ENCODE measurements around the gene KIF9. TPM values are rescaled to one million over a fixed set of nuclear protein-coding genes. Genes with fewer than 3 reads are reported as not detected.

The KIF9 gene
- total RNA-seq, 2 experiments from 2014 or later: 4.5 to 4.9 TPM

DNA sequence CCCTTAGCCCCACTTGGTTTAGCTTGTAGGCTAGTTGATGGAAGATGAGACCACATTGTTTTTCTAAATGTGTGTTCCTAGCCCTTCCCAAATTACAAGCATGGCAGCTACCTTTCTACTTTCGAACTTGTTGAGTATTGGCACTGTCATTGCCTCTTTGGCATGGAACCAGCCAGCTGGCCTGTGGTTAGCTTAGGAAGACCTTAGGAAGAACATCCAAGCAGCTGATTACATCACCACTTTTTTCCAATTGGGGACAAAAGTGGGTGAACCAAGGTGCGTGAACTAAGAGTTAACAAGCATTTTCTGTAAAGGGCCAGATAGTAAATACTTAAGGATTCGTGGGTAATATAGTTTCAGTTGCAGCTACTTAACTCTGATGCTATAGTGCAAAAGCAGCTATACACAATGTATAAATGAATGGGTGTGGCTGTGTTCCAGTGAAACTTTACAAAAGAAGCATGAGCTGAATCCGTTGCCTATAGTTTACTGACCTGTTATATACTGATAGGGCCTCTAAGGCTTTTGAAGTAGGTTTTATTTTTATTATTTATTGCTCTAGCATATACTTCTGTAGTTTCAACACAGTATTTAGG is 8.7 kb upstream of the KIF9 start:
- no peaks in the 10 kb centered on the region for H3K27me3 Mint-ChIP-seq (ENCODE audit: low read depth)

DNA sequence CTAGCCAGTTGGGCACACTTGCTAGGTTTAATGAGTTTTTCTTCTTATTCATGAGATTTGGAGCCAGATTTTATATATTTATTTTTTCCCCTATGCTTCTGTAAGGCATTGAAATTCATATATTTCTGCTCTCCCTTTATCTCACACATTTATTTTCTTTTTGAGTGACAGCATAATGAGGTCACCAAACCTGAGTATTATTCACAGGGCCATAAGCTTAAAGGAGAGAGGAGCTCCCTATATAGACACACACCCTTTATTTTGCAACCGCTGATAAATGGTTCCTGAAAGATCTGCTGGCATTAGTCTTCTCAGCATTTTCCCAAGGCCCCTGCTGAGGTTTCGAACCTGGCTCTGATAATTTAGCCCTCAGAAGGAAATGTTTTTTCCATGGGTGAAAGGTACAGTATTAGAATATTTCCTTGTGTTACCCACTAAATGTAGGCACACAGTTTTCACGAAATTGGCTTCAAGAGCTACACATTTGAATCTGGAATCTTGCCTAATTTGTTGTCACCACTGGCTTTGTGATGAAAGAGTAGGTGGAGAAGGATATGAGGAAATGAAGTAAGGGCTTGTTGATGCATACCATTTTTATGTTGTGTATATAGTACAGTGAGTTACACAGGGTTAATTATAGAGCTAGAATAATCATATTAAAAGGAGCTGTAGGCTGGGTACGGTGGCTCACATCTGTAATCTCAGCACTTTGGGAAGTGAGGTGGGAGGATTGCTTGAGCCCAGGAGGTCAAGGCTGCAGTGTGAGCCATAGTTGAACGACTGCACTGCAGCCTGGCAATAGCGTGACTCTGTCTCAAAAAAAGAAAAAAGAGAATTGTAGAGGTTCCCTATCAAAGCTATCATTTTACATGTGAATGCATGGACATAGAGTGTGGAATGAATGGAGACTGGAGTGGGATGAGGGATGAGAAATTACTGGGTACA is 6.6 kb upstream of the KIF9 start:
- CTCF ChIA-PET: interaction anchor here (0.9 to 1.0 kb wide), 2 partner anchors 8 to 17 kb away, joined by 3 read pairs; no protein-coding TSS in a partner anchor
- intact Hi-C loops (cut with micrococcal nuclease): loop anchor here (10.0 kb wide), 1 partner anchor 496 kb away; the partner anchor contains the start of gene SMARCC1
- H3K4me1 Mint-ChIP-seq (ENCODE audit: low read depth): peaks cover 32% of the 10 kb centered on the region

More for the DNA sequence above, 8.7 kb upstream of the KIF9 start:
- Mint-ChIP-seq H3K4me1 (ENCODE audit: low read depth) (peaks cover 28% of the 10 kb centered on the region), H3K27ac (no peak overlapping the region), H3K4me3 (no peak overlapping the region), H3K36me3 (ENCODE audit: low read depth) (peaks cover 23% of the 10 kb centered on the region), H3K9me3 (no peaks in the 10 kb centered on the region)
- CTCF ChIA-PET: interaction anchor here (0.6 to 1.1 kb wide), 2 partner anchors 8 to 525 kb away, joined by 3 to 4 read pairs; no protein-coding TSS in a partner anchor
- intact Hi-C loops (cut with micrococcal nuclease): no loop called here
- no peak for DNase-seq

DNA sequence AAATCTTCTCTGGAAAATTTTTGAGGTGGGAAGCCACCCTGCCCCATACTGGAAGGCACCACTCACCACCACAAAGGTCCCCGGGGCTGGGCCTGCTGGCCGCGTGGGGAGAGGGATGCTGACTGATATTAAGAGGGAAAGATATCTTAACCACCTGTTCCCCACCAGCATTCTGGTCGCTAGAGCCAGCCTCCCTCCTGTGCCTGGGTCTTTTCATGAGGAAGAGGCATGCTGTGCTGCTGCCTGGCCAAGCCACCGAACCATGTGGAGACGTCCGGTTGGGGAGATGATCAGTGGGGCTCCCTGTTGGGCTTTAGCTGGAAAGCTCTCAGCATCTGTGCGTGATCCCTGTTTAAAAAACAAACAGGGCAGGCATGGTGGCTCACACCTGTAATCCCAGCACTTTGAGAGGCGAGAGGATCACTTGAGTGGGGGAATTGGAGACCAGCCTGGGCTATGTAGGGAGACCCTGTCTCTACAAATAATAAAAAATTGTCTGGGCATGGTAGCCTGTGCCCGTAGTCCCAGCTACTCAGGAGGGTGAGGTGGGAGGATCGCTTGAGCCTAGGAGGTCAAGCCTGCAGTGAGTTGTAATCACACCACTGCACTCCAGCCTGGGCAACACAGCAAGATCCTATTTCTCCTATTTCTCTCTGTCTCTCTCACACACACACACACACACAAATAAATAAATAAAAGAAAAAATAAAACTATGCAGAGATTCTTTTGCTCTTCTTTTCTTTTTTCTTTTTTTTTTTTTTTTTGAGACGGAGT is 1.2 kb upstream of the KIF9 start:
- peaks cover 43% of the 10 kb centered on the region for H3K4me1 Mint-ChIP-seq (ENCODE audit: low read depth)
- CTCF ChIA-PET: interaction anchor here (0.6 to 0.7 kb wide), 2 partner anchors 8 to 79 kb away, joined by 3 to 4 read pairs; no protein-coding TSS in a partner anchor
- no peaks in the 10 kb centered on the region for H3K9me3 Mint-ChIP-seq
- no peaks in the 10 kb centered on the region for H3K27me3 Mint-ChIP-seq (ENCODE audit: low read depth)
- peak overlapping the region; percentile 99 for H3K27ac Mint-ChIP-seq
- peak; percentile 49 for DNase-seq
- peaks cover 12% of the 10 kb centered on the region for H3K36me3 Mint-ChIP-seq (ENCODE audit: low read depth)
- peak overlapping the region; percentile 99 for H3K4me3 Mint-ChIP-seq
- intact Hi-C loops (cut with micrococcal nuclease): loop anchor here (2.0 to 10.0 kb wide), 4 partner anchors 194 to 501 kb away; partner anchors contain the start of genes NBEAL2, SCAP and SMARCC1

More for the DNA sequence above, 6.6 kb upstream of the KIF9 start:
- Mint-ChIP-seq H3K36me3 (ENCODE audit: low read depth) (peaks cover 20% of the 10 kb centered on the region), H3K27ac (no peak overlapping the region), H3K4me3 (no peak overlapping the region), H3K27me3 (ENCODE audit: low read depth) (no peaks in the 10 kb centered on the region), H3K9me3 (no peaks in the 10 kb centered on the region)
- DNase-seq: no peak

DNA sequence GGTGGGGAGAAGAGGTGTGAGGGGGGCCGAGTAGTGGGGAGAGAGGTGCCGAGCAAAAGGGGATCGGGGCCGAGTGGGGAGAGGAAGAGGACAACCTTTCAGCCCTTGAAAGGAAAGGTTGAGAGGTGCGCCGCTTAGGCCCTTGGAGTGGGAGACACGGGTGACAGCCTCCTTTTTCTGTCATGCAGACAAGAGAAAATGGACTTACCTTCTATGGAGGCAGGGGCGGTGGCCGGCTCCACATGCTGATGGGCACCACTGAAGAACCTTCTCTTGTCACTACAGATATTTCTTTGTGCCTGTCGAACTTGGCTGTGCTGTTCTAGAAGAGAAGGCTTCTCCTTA is 566 bp upstream of the KIF9 start:
- intact Hi-C loops (cut with micrococcal nuclease): loop anchor here (2.0 to 10.0 kb wide), 4 partner anchors 194 to 502 kb away; partner anchors contain the start of genes NBEAL2, SCAP and SMARCC1
- peaks cover 42% of the 10 kb centered on the region for H3K4me1 Mint-ChIP-seq (ENCODE audit: low read depth)
- CTCF ChIA-PET: interaction anchor here (0.7 kb wide), 1 partner anchor 9 kb away, joined by 4 read pairs; no protein-coding TSS in a partner anchor
- peaks cover 9% of the 10 kb centered on the region for H3K36me3 Mint-ChIP-seq (ENCODE audit: low read depth)
- H3K4me3 Mint-ChIP-seq: peak overlapping the region; percentile 99
- DNase-seq: peak; percentile 35
- H3K9me3 Mint-ChIP-seq: no peaks in the 10 kb centered on the region
- peak overlapping the region; percentile 99 for H3K27ac Mint-ChIP-seq
- no peaks in the 10 kb centered on the region for H3K27me3 Mint-ChIP-seq (ENCODE audit: low read depth)

DNA sequence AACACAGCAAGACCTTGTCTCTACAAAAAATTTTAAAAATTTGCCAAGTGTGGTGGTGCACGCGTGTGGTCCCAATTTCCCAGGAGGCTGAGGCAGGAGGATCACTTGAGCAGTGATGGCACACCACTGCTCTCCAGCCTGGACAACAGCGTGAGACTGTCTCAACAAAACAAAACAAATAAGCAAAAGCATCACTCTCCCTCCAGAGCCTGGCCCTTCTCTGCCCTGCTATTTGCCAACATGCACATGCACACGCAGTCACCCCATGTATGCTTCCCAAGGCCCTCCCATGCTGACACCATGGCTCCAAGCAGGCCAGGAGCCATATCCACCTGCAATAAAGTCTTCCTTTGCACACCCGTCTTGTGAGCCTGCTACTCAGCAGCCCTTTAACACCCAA is 2.1 kb downstream of the KIF9 start:
- no peak overlapping the region for H3K27ac Mint-ChIP-seq
- H3K4me1 Mint-ChIP-seq (ENCODE audit: low read depth): peaks cover 27% of the 10 kb centered on the region
- no peak overlapping the region for H3K4me3 Mint-ChIP-seq
- H3K36me3 Mint-ChIP-seq (ENCODE audit: low read depth): peaks cover 4% of the 10 kb centered on the region
- CTCF ChIA-PET: interaction anchor here (0.6 to 1.5 kb wide), 2 partner anchors 9 to 45 kb away, joined by 3 read pairs; no protein-coding TSS in a partner anchor
- no peak for DNase-seq
- no peaks in the 10 kb centered on the region for H3K27me3 Mint-ChIP-seq (ENCODE audit: low read depth)
- no peaks in the 10 kb centered on the region for H3K9me3 Mint-ChIP-seq
- intact Hi-C loops (cut with micrococcal nuclease): loop anchor here (5.0 to 10.0 kb wide), 3 partner anchors 197 to 504 kb away; partner anchors contain the start of genes SCAP and SMARCC1

DNA sequence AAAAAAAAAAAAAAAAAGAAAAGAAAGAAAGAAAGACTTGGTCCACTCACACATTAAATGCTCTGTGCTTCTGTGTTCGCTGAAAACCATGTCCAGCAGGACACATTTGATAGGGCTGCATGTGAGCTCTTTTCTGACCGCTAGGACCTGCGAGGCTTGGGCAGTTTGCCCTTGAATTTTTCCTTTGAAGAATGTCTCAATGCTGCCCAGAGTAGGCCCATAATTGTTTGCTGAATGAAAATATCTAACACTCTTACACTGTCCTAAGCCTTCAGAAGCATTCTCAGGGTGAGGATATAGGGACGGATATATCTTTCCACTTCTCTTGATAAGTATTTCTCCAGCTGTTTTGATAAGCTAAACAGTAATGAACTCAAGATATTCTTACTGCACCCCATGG is 6.0 kb downstream of the KIF9 start:
- Mint-ChIP-seq H3K4me1 (ENCODE audit: low read depth) (peaks cover 4% of the 10 kb centered on the region), H3K4me3 (no peak overlapping the region), H3K27ac (no peak overlapping the region), H3K9me3 (no peaks in the 10 kb centered on the region), H3K27me3 (ENCODE audit: low read depth) (no peaks in the 10 kb centered on the region), H3K36me3 (ENCODE audit: low read depth) (no peaks in the 10 kb centered on the region)
- intact Hi-C loops (cut with micrococcal nuclease): no loop called here
- DNase-seq: no peak
- CTCF ChIA-PET: interaction anchor here (0.5 kb wide), 1 partner anchor 1614 kb away, joined by 4 read pairs; no protein-coding TSS in a partner anchor

DNA sequence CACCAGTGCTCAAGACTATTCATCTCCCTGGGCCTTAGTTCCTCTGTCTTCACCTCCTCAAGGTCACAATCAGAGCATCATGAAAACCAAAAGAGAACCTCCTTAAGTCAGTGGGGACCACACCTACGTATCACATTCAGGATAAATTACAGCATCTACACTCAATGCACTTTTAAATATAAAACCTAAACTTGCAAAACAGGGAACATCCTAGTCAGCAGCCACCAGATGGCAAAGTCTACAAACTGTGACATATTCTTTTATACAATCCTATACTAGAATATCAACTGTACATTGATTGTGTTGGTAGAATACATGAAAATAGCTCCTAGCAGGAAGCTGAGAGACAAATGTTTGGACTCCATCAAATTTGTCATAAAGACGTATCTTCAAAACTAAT is 7.9 kb downstream of the KIF9 start:
- H3K4me1 Mint-ChIP-seq (ENCODE audit: low read depth): no peaks in the 10 kb centered on the region
- no peak overlapping the region for H3K27ac Mint-ChIP-seq
- H3K36me3 Mint-ChIP-seq (ENCODE audit: low read depth): no peaks in the 10 kb centered on the region
- H3K27me3 Mint-ChIP-seq (ENCODE audit: low read depth): no peaks in the 10 kb centered on the region
- intact Hi-C loops (cut with micrococcal nuclease): no loop called here
- H3K9me3 Mint-ChIP-seq: no peaks in the 10 kb centered on the region
- CTCF ChIA-PET: interaction anchor here (0.6 kb wide), 1 partner anchor 35 kb away, joined by 3 read pairs; no protein-coding TSS in a partner anchor
- no peak overlapping the region for H3K4me3 Mint-ChIP-seq
- DNase-seq: no peak

DNA sequence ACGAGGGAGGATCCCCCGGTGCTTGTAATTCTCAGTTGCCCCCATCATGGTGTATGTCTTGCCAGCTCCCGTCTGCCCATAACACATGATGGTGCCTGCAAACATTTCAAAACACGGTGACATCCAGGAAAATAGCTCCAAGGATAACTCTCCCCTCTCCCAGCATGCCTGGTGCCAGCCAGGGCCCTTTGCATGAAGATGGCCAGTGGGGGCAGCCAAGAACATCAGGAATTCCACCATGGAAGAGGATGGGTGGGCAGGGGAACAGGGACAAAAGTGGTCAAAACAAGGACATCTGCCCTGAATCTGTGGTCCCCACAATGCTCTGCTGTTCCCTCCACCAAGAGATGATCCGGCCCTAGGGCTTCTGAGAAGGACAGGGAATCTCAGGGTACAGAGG is 9.0 kb downstream of the KIF9 start:
- no peaks in the 10 kb centered on the region for H3K36me3 Mint-ChIP-seq (ENCODE audit: low read depth)
- no peaks in the 10 kb centered on the region for H3K9me3 Mint-ChIP-seq
- DNase-seq: no peak
- H3K27ac Mint-ChIP-seq: no peak overlapping the region
- CTCF ChIA-PET: no interaction called here
- H3K4me3 Mint-ChIP-seq: no peak overlapping the region
- no peaks in the 10 kb centered on the region for H3K4me1 Mint-ChIP-seq (ENCODE audit: low read depth)
- intact Hi-C loops (cut with micrococcal nuclease): no loop called here
- H3K27me3 Mint-ChIP-seq (ENCODE audit: low read depth): no peaks in the 10 kb centered on the region

DNA sequence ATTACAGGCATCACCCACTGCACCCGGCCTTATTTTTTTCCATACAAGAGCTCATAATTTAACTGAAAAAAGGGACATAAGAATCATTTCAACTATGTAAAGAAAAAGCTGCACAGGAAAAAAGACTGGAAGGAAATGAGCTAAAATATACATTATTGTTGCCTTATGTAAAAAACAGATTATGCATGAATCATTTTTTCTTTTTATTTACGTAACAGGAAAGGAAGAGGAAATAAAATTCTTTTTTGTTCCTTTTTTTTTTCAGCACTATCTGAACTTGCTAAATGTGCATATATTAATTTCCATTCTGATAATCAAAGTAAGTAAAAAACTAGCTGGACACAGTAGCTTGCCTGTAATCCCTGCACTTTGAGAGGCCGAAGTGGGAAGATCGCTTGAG is 12.1 kb downstream of the KIF9 start:
- intact Hi-C loops (cut with micrococcal nuclease): no loop called here
- CTCF ChIA-PET: no interaction called here
- H3K4me1 Mint-ChIP-seq (ENCODE audit: low read depth): peaks cover 6% of the 10 kb centered on the region
- no peaks in the 10 kb centered on the region for H3K36me3 Mint-ChIP-seq (ENCODE audit: low read depth)
- no peaks in the 10 kb centered on the region for H3K27me3 Mint-ChIP-seq (ENCODE audit: low read depth)
- DNase-seq: no peak
- H3K27ac Mint-ChIP-seq: no peak overlapping the region
- H3K4me3 Mint-ChIP-seq: no peak overlapping the region
- no peaks in the 10 kb centered on the region for H3K9me3 Mint-ChIP-seq

DNA sequence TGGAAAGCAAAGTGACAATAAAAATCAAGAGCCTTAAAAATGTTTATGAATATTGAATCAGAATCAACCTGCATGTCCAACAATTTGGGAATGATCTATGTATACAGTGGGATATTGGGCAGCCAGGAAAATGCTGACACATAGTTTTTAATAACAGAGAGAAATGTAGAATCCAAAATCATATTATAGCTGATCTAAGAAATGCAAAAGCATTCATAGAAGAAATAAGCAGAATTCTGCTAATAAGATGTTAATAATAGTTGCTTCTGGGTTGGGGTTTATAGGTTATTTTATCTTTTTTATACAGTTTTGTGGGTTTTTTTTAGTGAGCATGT is 15.1 kb downstream of the KIF9 start:
- DNase-seq: no peak
- Mint-ChIP-seq H3K9me3 (no peaks in the 10 kb centered on the region), H3K27ac (no peak overlapping the region), H3K27me3 (ENCODE audit: low read depth) (no peaks in the 10 kb centered on the region), H3K4me1 (ENCODE audit: low read depth) (peaks cover 6% of the 10 kb centered on the region), H3K36me3 (ENCODE audit: low read depth) (no peaks in the 10 kb centered on the region), H3K4me3 (no peak overlapping the region)
- intact Hi-C loops (cut with micrococcal nuclease): no loop called here
- CTCF ChIA-PET: interaction anchor here (0.6 kb wide), 1 partner anchor 40 kb away, joined by 3 read pairs; no protein-coding TSS in a partner anchor

DNA sequence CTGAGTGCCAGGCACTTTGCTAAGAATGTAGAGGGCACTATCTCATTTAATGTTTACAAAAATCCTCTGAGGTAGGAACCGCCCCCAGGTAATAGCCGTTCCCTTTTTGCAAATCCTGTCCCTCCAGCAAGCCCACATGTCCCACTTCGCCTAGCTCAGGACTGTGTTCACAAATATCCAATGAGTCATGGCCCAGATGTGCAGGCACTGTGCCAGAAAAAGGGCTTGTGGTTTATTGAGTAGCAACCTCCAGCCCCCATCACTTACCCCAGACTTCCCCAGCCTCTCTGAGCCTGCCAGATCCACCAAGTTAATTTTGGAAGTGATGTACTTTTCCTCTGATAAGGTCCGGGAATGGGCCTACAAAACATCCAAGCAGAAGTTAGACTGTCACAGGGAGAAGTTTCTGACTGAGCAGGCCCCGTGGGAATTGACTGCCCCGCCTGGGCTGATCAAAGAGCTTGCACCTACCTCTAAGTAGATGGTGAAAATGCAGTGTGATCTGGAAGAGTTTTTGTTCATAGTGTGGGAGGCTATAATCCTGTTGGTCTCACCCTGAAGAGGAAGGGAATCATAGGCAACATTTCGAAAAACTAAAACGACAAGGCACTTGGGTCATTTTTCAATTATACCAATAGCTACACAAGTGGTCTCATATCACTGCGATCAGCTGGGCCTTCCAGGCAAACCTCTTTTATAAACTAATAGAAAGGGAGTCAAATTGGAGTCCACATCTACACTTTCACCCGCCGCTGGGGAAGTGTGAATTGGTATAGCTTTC is 15.7 kb downstream of the KIF9 start:
- H3K27ac Mint-ChIP-seq: no peak overlapping the region
- H3K4me3 Mint-ChIP-seq: no peak overlapping the region
- peaks cover 6% of the 10 kb centered on the region for H3K4me1 Mint-ChIP-seq (ENCODE audit: low read depth)
- CTCF ChIA-PET: interaction anchor here (0.6 kb wide), 2 partner anchors 27 to 41 kb away, joined by 3 read pairs; no protein-coding TSS in a partner anchor
- no peaks in the 10 kb centered on the region for H3K27me3 Mint-ChIP-seq (ENCODE audit: low read depth)
- peak; percentile 68 for DNase-seq
- intact Hi-C loops (cut with micrococcal nuclease): no loop called here
- no peaks in the 10 kb centered on the region for H3K9me3 Mint-ChIP-seq
- H3K36me3 Mint-ChIP-seq (ENCODE audit: low read depth): no peaks in the 10 kb centered on the region

All from activated naive CD4-positive, alpha-beta T cell treated with anti-CD3 and anti-CD28 coated beads for 36 hours (primary cell).